HG02870 (cell line): ENCODE data around the gene KDM2B.

Source experiments
- ATAC-seq: cut with Tn5 transposase; IDR thresholded peaks from one replicate; pipeline ENCODE4 v1.9.1; 2021; ENCODE audit warnings: mild to moderate bottlenecking, moderate library complexity; ENCODE audit not compliant: unreplicated experiment

Gene KDM2B

DNA sequence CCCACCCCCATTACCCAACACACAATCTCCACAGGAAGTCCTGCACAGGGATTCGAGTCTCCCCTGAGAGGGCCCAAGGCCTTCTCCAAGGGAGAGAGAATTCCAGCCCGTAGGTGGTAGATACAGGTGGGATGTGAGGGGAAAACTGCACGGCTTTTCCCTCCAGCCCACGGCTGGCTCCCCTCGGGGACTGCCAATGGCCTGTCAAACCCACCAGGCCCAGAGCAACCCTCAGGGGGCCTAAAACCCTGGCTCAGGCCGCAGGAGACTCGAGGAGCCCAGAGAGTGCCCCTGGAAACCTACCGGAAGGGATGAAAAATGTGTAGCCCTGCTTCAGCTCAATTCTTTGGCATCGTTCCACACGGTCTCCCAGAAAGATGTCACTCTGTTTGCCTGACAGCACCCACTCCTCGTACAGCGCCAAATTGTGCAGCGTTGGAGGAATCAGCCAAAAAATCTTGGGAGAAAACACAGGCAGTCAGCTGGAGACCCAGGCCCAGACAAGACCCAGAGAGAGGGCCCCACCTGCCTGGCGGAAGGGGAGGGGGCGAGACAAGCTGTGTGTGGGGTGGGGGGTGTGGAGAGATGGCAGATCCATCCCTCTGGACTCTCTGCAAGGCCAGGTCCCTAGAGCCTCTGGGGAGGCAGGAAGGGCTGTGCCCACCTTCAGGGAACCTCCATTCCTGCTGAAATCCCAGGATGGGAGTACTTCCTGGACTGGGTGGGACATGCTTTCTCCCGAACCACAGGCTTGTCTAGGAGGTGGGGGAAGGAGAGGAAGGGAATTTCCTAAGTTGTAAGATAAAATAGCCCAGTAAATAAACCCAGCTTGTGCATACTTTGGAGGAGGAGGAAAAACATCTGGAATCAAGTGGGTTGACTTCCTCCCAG, 48.1 kb downstream of the KDM2B start:
- ATAC-seq, result no peak

DNA sequence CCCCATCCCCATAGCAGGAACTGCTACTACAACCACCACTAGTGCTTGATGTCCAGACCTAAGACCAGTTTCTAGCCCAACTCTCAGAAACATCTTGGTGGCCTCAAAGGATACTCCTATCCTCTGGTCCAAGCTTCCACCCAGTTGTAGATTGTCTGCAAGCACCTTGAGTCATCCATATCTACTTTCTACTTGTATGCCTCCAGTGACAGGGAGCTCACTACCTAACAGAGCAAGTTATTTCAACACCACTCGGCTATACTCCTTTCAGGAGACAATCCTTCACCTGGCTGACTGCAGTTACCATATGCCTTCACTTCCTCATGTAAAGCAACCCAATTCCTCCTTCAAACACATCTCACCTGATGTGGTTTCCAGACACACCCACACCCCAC, 49.5 kb downstream of the KDM2B start:
- ATAC-seq, result no peak

DNA sequence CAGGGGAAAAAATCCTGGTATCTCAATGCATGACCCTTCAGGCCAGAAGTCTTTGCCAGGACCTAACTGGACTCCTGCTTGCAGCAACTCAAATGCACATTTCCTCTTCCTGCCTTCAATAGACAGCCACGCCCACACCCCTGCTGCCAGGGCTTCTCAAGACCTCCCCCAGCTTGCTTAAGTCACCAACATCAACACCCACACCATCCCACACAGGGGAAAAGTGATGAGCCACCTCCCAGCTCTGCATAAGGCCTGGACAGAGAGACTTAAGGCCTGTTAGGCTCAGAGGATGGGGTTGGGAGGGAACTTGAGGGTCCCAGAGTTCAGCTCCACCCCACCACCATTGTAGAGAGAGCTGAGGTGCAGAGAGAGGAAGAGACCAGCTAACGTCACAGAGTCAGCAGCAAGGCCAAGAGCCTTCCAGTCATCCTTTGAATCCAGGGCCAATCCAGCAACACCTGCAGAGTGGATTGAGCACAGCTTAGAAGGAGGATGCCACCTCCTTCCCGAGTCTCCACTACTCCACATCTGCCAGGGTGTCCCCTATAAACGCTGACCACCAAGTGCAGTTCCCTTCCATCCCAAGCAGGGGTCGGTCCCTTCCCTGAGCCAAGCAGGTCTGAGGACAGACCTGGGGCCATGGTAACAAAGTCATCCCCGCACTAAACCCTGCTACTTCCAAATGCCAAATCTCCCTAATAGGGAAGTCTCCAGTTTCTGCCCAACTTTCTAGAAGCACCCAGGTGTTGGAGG, 50.0 kb downstream of the KDM2B start:
- no peak for ATAC-seq

GRCh38 chr12:121529184-121529583, 51.6 kb downstream of the KDM2B start:
- no peak for ATAC-seq

DNA sequence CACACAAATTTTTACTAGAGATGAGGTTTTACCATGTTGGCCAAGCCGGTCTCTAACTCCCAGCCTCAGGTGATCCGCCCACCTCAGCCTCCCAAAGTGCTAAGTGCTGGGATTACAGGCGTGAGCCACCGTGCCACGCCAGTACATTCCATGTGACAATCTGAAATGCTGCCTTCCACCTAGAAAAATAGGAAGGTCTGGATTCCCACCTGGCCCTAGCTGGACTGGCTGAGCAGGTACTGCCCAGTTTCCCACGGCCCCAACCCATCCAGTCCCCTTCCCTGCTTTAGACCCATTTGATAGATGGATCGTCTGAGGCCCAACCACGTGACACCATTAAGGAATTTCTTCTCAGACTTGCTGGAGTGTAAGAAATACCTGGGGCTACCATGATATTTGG, 55.4 kb downstream of the KDM2B start:
- no peak for ATAC-seq

DNA sequence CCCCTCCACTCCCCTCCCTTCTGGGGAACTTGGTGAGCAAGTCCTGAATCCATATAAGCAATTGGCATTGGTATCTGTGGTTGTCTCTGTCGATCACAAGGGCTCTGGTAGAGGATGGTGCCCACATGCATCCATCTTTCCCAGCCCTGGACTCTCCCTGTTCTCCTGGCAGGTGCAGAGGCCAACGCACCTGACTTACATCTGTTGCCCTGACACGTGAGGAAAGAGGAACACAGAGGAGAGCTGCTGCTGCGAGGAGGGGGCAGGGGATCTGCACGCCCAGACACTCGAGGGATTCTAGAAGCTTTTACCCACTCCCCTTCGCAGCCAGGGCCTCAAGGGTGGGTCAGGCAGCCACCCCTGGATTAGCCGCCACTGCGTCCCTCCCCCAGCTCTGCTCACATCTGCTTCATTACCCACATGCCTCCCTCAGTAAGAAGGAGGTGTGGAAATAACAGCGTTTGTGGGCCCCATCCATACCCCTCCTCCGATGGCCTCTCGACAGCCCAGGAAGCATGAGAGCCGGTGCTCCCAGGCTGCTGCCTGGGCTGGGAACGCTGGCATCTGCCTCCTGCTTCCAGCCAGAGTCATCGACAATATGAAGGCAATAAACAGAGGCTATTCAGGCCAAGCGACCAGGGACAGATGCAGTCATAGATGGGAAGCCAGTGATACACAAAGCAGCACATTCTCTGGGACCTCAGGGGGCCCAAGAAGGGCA, 56.5 kb downstream of the KDM2B start:
- ATAC-seq, result no peak

DNA sequence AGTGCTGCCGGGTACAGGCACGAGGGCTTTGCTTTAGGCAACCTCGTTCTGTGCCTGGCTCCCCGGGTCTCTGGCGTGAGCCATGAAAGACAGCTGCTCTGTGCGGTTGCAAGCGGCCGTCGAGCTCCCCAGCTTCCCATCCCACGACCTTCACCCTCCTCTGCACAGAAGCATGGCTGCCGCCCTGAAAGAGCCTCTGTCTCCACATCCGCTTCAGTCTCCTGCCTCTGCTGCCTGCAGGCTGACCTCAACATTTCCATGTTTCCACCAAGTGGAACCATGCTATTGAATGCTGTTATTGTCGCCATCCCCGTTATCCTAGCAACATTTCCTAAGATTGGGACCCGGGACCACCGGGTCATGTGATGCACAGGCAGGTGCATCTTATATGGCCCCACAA, 57.1 kb downstream of the KDM2B start:
- ATAC-seq, result peak; percentile 69

GRCh38 chr12:121522971-121523370, 57.9 kb downstream of the KDM2B start:
- no peak for ATAC-seq

DNA sequence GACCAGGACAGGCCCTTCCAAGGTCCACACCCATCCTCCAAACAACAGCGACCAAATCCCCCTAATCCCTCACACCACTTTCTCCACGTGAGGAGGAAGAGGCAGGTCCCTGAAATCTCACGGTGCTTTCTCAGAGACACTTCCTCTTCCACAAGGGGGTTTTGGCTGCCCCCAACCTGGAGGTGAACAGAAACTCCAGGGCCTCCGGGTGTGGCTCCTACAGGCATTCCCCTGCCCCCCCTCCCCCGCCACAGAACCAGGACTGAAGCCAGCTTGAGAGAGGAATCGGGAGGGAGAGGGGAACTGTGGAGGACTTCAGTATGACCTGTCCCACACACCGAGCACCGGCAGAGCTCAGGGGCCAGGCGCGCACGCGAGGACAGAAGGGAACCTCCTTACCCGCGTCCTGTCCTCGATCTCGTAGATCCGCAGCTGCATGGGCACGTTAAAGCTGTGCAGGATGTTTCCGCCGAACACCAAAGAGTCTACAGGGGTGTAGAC, 60.2 kb downstream of the KDM2B start:
- no peak for ATAC-seq

DNA sequence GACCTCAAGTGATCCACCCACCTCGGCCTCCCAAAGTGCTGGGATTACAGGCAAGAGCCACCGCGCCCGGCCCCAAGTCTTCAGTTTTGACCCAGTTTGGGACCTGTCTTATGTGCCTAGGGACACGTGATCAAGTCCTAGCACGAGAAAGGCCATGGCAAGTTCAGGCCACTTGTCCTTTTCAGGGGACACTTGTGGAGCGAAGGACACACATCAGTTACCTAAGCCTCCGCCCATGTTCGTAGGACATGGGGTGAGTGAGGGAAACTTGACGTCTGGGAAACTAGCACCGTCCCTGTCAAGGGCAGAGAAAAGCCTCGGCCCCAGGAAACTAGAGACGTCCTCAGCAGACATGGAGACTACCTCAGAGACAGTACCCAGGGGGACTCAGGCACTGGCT, 60.7 kb downstream of the KDM2B start:
- ATAC-seq, result no peak

DNA sequence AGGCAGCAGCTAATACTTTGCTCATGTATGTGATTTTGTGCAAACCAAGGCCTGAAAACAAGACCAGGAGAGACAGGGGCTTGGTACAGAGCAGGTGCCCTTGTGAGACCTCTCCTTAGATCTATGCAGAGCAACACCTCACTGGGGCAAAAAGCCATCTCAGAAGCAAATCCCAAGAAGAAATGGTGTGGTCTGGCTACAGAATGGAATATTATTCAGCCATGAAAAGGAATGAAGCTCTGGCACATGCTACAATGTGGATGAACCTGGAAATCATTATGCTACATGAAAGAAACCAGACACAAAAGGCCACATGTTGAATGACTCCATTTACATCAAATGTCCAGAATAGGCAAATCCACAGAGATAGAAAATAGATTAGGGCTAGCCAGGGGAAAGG, 61.6 kb downstream of the KDM2B start:
- ATAC-seq, result no peak

DNA sequence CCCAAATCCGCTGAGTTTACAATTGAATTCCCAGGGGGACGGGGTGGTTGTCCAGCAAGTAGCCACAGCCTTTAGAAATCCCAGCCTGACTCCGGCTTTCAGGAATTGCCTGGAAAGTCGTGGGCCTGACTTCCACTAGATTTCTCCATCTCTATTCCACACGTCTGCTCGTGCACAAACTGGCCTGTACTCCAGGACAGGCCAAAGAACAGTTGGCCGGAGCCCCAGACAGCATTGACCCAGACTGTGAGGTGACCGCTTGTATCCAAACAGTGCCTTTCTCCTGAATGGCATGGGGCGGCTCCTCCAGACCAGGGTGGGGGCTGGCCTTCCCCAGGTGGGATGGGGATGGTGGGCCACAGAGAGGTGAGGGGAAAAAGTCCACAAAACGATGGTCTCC, 62.2 kb downstream of the KDM2B start:
- no peak for ATAC-seq

DNA sequence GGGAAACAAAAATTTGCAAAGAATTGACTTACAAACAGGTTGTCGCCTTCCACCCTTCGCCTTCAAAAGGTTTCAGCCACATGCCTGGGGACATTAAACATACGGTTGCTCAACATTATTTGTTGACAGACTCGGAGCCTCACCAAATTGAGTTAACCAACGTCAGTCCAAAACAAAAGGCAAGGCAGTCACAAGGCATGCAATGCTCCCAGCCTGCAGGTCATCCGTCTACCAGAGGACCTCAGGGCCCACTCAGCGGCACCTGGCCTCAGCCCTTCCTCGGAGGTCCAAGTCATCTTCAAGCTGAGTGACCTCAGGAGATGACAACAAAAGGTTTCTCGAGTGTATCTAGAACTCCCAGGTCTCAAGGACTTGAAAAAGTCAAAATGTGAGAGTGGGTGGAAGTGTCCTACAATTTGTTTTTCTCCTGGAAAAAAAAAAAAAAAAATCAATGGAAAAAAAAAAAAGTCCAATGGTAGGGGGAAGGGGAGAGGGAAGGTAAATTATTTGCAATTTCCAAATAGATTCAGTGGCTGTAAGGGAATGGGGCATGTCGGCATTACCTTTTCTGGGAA, 64.3 kb downstream of the KDM2B start:
- no peak for ATAC-seq

GRCh38 chr12:121515615-121516014, 65.2 kb downstream of the KDM2B start:
- no peak for ATAC-seq

GRCh38 chr12:121514184-121514742, 66.6 kb downstream of the KDM2B start:
- peak; percentile 41 for ATAC-seq

- ATAC-seq, result peak; percentile 73
These were observed 67.2 kb downstream of the KDM2B start for GRCh38 chr12:121513464-121514183.

GRCh38 chr12:121512561-121512960, 68.3 kb downstream of the KDM2B start:
- ATAC-seq, result no peak

DNA sequence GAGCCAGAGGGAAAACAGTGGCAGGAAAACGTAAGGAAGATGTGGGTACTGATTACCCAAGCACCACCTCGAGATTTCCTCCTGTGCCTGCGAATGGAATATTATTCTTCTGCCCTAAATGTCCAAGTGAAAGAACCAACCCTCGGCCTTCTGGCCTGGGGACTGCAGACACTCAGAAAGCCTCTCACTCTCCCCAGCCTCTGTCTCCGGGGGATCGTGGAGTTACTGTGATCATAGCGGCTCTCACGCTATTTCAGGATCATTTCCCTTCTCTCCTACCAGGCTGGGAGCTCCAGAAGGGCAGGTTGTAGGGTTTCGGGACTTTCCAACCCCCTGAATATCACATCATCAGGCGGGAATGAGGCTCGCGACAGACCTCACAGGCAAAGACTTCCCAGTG, 68.9 kb downstream of the KDM2B start:
- no peak for ATAC-seq

DNA sequence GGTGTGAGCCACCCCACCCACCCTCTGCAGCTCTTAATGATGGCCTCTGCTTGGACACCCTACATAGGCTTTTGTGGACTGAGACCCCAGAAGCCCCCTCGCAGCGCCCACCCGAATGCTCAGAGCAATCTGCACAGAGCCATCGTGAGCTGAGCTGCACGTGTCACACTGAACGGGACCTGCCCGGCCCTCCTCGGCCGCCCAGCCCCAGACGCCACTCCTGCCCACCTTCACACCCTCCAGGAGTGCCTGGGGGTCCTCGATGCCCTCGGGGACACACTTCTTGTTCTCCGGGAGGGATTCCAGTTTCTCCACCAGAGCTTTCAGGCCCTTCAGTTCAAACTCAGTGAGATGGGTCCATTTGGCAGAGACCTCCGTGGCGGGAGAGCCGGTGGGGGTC, 71.5 kb downstream of the KDM2B start:
- no peak for ATAC-seq

DNA sequence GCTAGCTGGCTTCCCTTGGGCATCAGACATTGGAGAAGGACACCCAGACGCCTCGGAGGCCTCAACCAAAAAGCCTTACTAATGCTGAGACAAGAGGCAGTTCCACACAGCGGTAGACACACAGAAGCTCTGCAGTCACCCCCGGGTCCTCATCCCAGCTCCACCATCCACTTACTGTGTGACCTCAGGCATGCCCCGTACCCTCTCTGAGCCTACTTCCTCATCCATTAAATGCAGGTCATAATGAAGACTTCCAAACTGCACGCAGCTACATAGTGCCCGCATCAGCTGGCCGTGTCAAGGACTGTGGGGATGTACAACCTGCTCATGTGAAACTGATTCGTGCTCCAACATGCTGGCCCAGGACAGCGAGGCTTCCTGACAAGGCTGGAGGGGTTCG, 72.3 kb downstream of the KDM2B start:
- ATAC-seq, result no peak
